HepG2 (cell line): ENCODE results near the gene IRS1. TPM values are rescaled to one million over a fixed set of nuclear protein-coding genes. Genes with fewer than 3 reads are reported as not detected.

ENCODE experiments used
- ADNP ChIP-seq: sonication (generic); formaldehyde crosslinking; IDR thresholded peaks from 2 replicates; pipeline ENCODE4 v1.4.0; 2020; ENCODE audit warnings: missing genetic modification reagents
- CEBPB ChIP-seq: IDR thresholded peaks from 2 replicates; pipeline ENCODE4 v1.6.1; 2011; ENCODE audit warnings: low read depth, low read length, improper control_type of control experiment, borderline replicate concordance
- CTCF ChIP-seq: sonication (generic); formaldehyde crosslinking; IDR thresholded peaks from 2 replicates; pipeline ENCODE4 v1.5.0; 2020; ENCODE audit warnings: mild to moderate bottlenecking, missing genetic modification reagents, moderate library complexity
- ELF1 ChIP-seq: sonication (generic); formaldehyde crosslinking; IDR thresholded peaks from 2 replicates; pipeline ENCODE4 v1.4.0; 2020; ENCODE audit warnings: missing genetic modification reagents
- FOXA3 ChIP-seq: IDR thresholded peaks from 2 replicates; pipeline ENCODE4 v1.6.1; 2016; ENCODE audit warnings: missing genetic modification reagents, missing compliant biosample characterization
- FOXK1 ChIP-seq: sonication (generic); formaldehyde crosslinking; IDR thresholded peaks from 2 replicates; pipeline ENCODE4 v1.4.0; 2020; ENCODE audit warnings: low read depth, missing genetic modification reagents, borderline replicate concordance
- GATAD1 ChIP-seq: IDR thresholded peaks from 2 replicates; pipeline ENCODE4 v1.6.1; 2016; ENCODE audit warnings: missing genetic modification reagents, missing compliant biosample characterization
- GFI1 ChIP-seq: sonication (generic); formaldehyde crosslinking; IDR thresholded peaks from 2 replicates; pipeline ENCODE4 v1.5.0; 2020; ENCODE audit warnings: missing genetic modification reagents, mild to moderate bottlenecking, borderline replicate concordance
- HMG20A ChIP-seq: IDR thresholded peaks from 2 replicates; pipeline ENCODE4 v1.6.1; 2016; ENCODE audit warnings: borderline replicate concordance
- HNF4A ChIP-seq: sonication (generic); formaldehyde crosslinking; IDR thresholded peaks from 2 replicates; pipeline ENCODE4 v1.4.0; 2020; ENCODE audit warnings: missing genetic modification reagents
- IRF2 ChIP-seq: IDR thresholded peaks from 2 replicates; pipeline ENCODE4 v1.6.1; 2018; ENCODE audit warnings: missing genetic modification reagents, missing compliant biosample characterization
- KLF15 ChIP-seq: sonication (generic); formaldehyde crosslinking; IDR thresholded peaks from 2 replicates; pipeline ENCODE4 v1.8.1; 2023; ENCODE audit warnings: borderline replicate concordance, mild to moderate bottlenecking, inconsistent platforms, missing genetic modification reagents, mixed read lengths
- KLF6 ChIP-seq: IDR thresholded peaks from 2 replicates; pipeline ENCODE4 v1.8.0; 2016; ENCODE audit warnings: missing biosample characterization, missing genetic modification reagents
- NCOA2 ChIP-seq: sonication (generic); formaldehyde crosslinking; IDR thresholded peaks from 2 replicates; pipeline ENCODE4 v1.8.0; 2022; ENCODE audit warnings: inconsistent platforms
- NRL ChIP-seq: sonication (generic); formaldehyde crosslinking; IDR thresholded peaks from 2 replicates; pipeline ENCODE4 v1.5.0; 2020; ENCODE audit warnings: missing genetic modification reagents, mild to moderate bottlenecking, moderate library complexity, borderline replicate concordance
- POGZ ChIP-seq: sonication (generic); formaldehyde crosslinking; IDR thresholded peaks from 2 replicates; pipeline ENCODE4 v1.4.0; 2020; ENCODE audit warnings: mild to moderate bottlenecking, missing genetic modification reagents
- RFXAP ChIP-seq: sonication (generic); formaldehyde crosslinking; IDR thresholded peaks from 2 replicates; pipeline ENCODE4 v1.4.0; 2020; ENCODE audit warnings: missing genetic modification reagents, borderline replicate concordance
- SOX5 ChIP-seq: IDR thresholded peaks from 2 replicates; pipeline ENCODE4 v1.6.1; 2016; ENCODE audit warnings: borderline replicate concordance
- TOE1 ChIP-seq: sonication (generic); formaldehyde crosslinking; IDR thresholded peaks from 2 replicates; pipeline ENCODE4 v1.4.0; 2020; ENCODE audit warnings: mild to moderate bottlenecking, missing genetic modification reagents
- ZBTB21 ChIP-seq: sonication (generic); formaldehyde crosslinking; IDR thresholded peaks from 2 replicates; pipeline ENCODE4 v1.4.0; 2020; ENCODE audit warnings: missing genetic modification reagents
- ZBTB25 ChIP-seq: IDR thresholded peaks from 2 replicates; pipeline ENCODE4 v1.6.1; 2018; ENCODE audit warnings: missing genetic modification reagents
- ZMYM4 ChIP-seq: sonication (generic); formaldehyde crosslinking; IDR thresholded peaks from 2 replicates; pipeline ENCODE4 v1.8.1; 2023; ENCODE audit warnings: mild to moderate bottlenecking, missing genetic modification reagents
- ZNF12 ChIP-seq: sonication (generic); formaldehyde crosslinking; IDR thresholded peaks from 2 replicates; pipeline ENCODE4 v1.5.0; 2020; ENCODE audit warnings: missing genetic modification reagents
- ZNF484 ChIP-seq: sonication (generic); formaldehyde crosslinking; IDR thresholded peaks from 2 replicates; pipeline ENCODE4 v1.5.1; 2020; ENCODE audit warnings: mild to moderate bottlenecking, low read depth, missing genetic modification reagents, borderline replicate concordance
- ZNF552 ChIP-seq: sonication (generic); formaldehyde crosslinking; IDR thresholded peaks from 2 replicates; pipeline ENCODE4 v1.9.0; 2022; ENCODE audit warnings: missing genetic modification reagents, mild to moderate bottlenecking, borderline replicate concordance
- ZNF598 ChIP-seq: sonication (generic); formaldehyde crosslinking; IDR thresholded peaks from 2 replicates; pipeline ENCODE4 v1.5.1; 2020; ENCODE audit warnings: mild to moderate bottlenecking, missing genetic modification reagents, borderline replicate concordance
- ZNF614 ChIP-seq: IDR thresholded peaks from 2 replicates; pipeline ENCODE4 v1.6.1; 2018; ENCODE audit warnings: missing biosample characterization, missing genetic modification reagents, inconsistent platforms, borderline replicate concordance
- ZNF709 ChIP-seq: sonication (generic); formaldehyde crosslinking; IDR thresholded peaks from 2 replicates; pipeline ENCODE4 v1.5.0; 2020; ENCODE audit warnings: mild to moderate bottlenecking, missing genetic modification reagents
- ZNF747 ChIP-seq: sonication (generic); formaldehyde crosslinking; IDR thresholded peaks from 2 replicates; pipeline ENCODE4 v1.8.1; 2023; ENCODE audit warnings: missing genetic modification reagents, mild to moderate bottlenecking, borderline replicate concordance
- ZNF761 ChIP-seq: sonication (generic); formaldehyde crosslinking; conservative IDR thresholded peaks from 2 replicates; pipeline ENCODE4 v1.4.0; 2020; ENCODE audit warnings: mild to moderate bottlenecking, missing genetic modification reagents
- ZSCAN20 ChIP-seq: sonication (generic); formaldehyde crosslinking; IDR thresholded peaks from 2 replicates; pipeline ENCODE4 v1.4.0; 2020; ENCODE audit warnings: missing genetic modification reagents, mild to moderate bottlenecking, borderline replicate concordance
- ZSCAN9 ChIP-seq: IDR thresholded peaks from 2 replicates; pipeline ENCODE4 v1.6.1; 2016; ENCODE audit warnings: borderline replicate concordance
- polyA plus RNA-seq, 8 experiments: library from polyadenylated mRNA; depleted of rRNA in 3 of 8; stranded (reverse) in 7 of 8; unstranded in 1 of 8; fragments of >200 nt; fragmentation: Illumina TruSeq in 4 of 8; extraction: Trizol in 4 of 8; gene quantifications; 2 replicates each; pipeline versions ENCODE4 v1.2.1 to v1.2.3, GENCODE V29; 2011 to 2016; ENCODE audit warnings: low read depth in 4 of 8, missing spikeins in 1 of 8, mixed read lengths in 1 of 8; ENCODE audit not compliant: insufficient read depth in 1 of 8
- total RNA-seq, 5 experiments: library from RNA; depleted of rRNA; stranded (reverse); fragments of >200 nt; fragmentation: Illumina TruSeq; extraction: Trizol; gene quantifications; 2 replicates each; pipeline ENCODE4 v1.2.3, GENCODE V29; 2016; ENCODE audit warnings: low read depth in 1 of 5

IRS1 gene
- total and polyA plus RNA-seq, 2 of the 13 experiments (the other 11 are each of a cell fraction or from before 2014, with no cell fraction given) = 8.7 to 9.0 TPM

GRCh38 chr2:226802573-226802972, 3.0 kb upstream of the IRS1 start (continued):
- TF ChIP-seq IRF2 (CRISPR knock-in tag) (peak; percentile 40; the same call in 1 of the 2 replicates), ZNF598 (CRISPR knock-in tag) (no peak), SOX5 (CRISPR knock-in tag) (peak; percentile 41; the same call in 1 of the 2 replicates), CTCF (CRISPR knock-in tag) (peak; percentile 88), GFI1 (CRISPR knock-in tag) (no peak), ZMYM4 (CRISPR knock-in tag) (peak; percentile 12; the same call in 1 of the 2 replicates), ADNP (no peak), ZNF709 (CRISPR knock-in tag) (no peak), KLF15 (no peak), ELF1 (CRISPR knock-in tag) (0 out of 2 replicates have a peak, but pooled peaks have one; percentile 15), HNF4A (CRISPR knock-in tag) (0 out of 2 replicates have a peak, but pooled peaks have one; percentile 30), ZSCAN9 (CRISPR knock-in tag) (peak; percentile 30; the same call in 1 of the 2 replicates), ZBTB21 (CRISPR knock-in tag) (peak; percentile 72; the same call in 1 of the 2 replicates), ZNF614 (CRISPR knock-in tag) (peak; percentile 48; the same call in 1 of the 2 replicates), NRL (no peak), POGZ (CRISPR knock-in tag) (0 out of 2 replicates have a peak, but pooled peaks have one; percentile 47), ZSCAN20 (CRISPR knock-in tag) (no peak), ZNF484 (no peak), NCOA2 (0 out of 2 replicates have a peak, but pooled peaks have one; percentile 36), ZNF747 (CRISPR knock-in tag) (0 out of 2 replicates have a peak, but pooled peaks have one; percentile 23), ZBTB25 (CRISPR knock-in tag) (peak; percentile 51; the same call in 1 of the 2 replicates), TOE1 (0 out of 2 replicates have a peak, but pooled peaks have one; percentile 71), HMG20A (peak; percentile 67; the same call in 1 of the 2 replicates), KLF6 (CRISPR knock-in tag) (0 out of 2 replicates have a peak, but pooled peaks have one; percentile 34), FOXK1 (CRISPR knock-in tag) (peak; percentile 45; the same call in 1 of the 2 replicates), ZNF12 (CRISPR knock-in tag) (0 out of 2 replicates have a peak, but pooled peaks have one; percentile 25), FOXA3 (CRISPR knock-in tag) (peak; percentile 74), ZNF552 (CRISPR knock-in tag) (no peak), RFXAP (CRISPR knock-in tag) (no peak), GATAD1 (CRISPR knock-in tag) (peak; percentile 31; the same call in 1 of the 2 replicates), CEBPB (peak; percentile 98), ZNF761 (CRISPR knock-in tag) (no peak)
